ENCODE measurements around the gene HPS1. TPM values are rescaled to one million over a fixed set of nuclear protein-coding genes. Genes with fewer than 3 reads are reported as not detected.

The HPS1 gene
- total and polyA plus RNA-seq, 2 donors (not counting 3 experiments of a cell fraction or from before 2014, with no cell fraction given): 60.7 to 67.5 TPM

DNA sequence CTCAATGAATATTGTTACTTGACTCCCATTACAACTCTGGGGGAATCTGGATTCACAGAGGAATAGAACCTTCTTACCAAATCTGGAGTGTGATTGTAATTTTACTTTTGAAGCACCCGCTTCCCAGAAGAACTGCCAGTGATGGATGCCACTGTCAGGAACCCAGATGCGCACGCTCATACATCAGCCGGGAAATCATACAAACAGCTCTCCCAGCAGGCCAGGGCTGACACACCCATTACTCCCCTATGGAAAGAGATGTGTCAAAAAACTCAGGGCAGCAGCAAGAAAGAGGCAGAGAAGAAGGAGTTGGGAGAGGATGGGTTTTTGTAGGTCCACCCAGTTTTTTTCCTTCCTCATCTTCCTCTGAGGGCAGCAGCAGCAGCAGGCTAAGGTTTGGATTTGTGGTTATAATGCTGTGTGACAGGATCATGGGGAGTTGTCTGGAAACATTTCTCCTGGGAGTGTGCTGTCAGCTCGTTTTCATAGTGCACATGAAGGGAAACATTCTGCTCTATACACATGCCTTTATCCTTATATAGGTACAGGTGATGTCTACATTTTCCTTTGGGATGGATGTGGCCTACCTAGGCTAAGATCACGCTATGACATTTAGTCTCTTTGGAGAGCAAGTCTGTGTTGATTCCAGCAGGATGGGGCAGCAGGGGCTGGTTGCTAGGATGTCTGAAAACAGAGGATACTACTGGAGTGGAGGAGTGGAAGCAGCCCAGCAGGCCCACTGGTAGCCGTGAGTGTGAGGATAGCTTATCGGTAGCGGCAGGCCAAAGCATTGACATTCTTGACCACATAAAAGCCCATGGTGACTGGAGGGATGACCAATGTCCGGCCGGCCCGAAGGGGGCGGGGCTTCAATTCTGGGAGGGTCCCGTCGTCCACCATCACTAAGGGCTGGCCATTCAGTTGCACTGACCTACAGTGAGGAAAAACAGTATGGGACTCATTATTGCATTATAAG is 12.4 kb upstream of the HPS1 start:
- Histone ChIP-seq H2AFZ (ENCODE audit: low read depth, low read length) (no peak overlapping the region), H3K4me2 (ENCODE audit: insufficient read depth, low read length) (no peak overlapping the region), H3K9me1 (replicated peaks; ENCODE audit: control insufficient read depth, extremely low read depth, insufficient read depth, low read length) (no peaks in the 10 kb centered on the region), H3K9me3 (replicated peaks; ENCODE audit: control insufficient read depth, insufficient read depth, low read length) (no peaks in the 10 kb centered on the region), H3K27me3 (ENCODE audit: control insufficient read depth in 2 of 2, insufficient read depth in 2 of 2, low read length in 2 of 2) (no peaks in the 10 kb centered on the region), H3K79me2 (ENCODE audit: control insufficient read depth, insufficient read depth, low read length) (no peaks in the 10 kb centered on the region), H3K4me3 (replicated peaks in 1 of 3; ENCODE audit: insufficient read depth in 1 of 3, low read depth in 1 of 3, low read length in 3 of 3) (no peak overlapping the region), H4K20me1 (replicated peaks; ENCODE audit: control insufficient read depth, extremely low read depth, insufficient read depth, low read length) (no peaks in the 10 kb centered on the region), H3K4me1 (ENCODE audit: control insufficient read depth, extremely low read depth, insufficient read depth, low read length) (peaks cover 15% of the 10 kb centered on the region), H3K27ac (ENCODE audit: insufficient read depth, low read depth, low read length) (no peak overlapping the region), H3K36me3 (ENCODE audit: control insufficient read depth in 2 of 2, extremely low read depth in 1 of 2, insufficient read depth in 2 of 2, low read length in 2 of 2) (no peaks in the 10 kb centered on the region), H3K9ac (replicated peaks; ENCODE audit: extremely low read depth, insufficient read depth, low read length) (no peak overlapping the region)
- dilution Hi-C loops (cut with MboI; ENCODE audit: extremely low pct_ligation_motif_present, low sequenced_read_pairs) (no loop called here), intact Hi-C loops (cut with micrococcal nuclease) (no loop called here)
- no peak for TF ChIP-seq FOS (IDR thresholded peaks at IDR 0.05; ENCODE audit: borderline replicate concordance, insufficient read depth, low read length)
- no peak for TF ChIP-seq EZH2 (IDR thresholded peaks at IDR 0.05; ENCODE audit: borderline replicate concordance, low read depth, low read length, severe bottlenecking)
- no peak for TF ChIP-seq POLR2AphosphoS5 (IDR thresholded peaks at IDR 0.05; ENCODE audit: insufficient read depth, low read depth, low read length)
- TF ChIP-seq MAX (IDR thresholded peaks at IDR 0.05; ENCODE audit: insufficient read depth, insufficient read length): no peak
- TF ChIP-seq GATA2 (IDR thresholded peaks at IDR 0.05; ENCODE audit: insufficient read depth, insufficient read length, low read depth, low read length): no peak
- TF ChIP-seq POLR2A (IDR thresholded peaks at IDR 0.05; ENCODE audit: low read depth, low read length): no peak
- TF ChIP-seq MYC (IDR thresholded peaks at IDR 0.05; ENCODE audit: low read depth, low read length): no peak
- no peak for TF ChIP-seq JUN (IDR thresholded peaks at IDR 0.05; ENCODE audit: borderline replicate concordance, insufficient read depth, insufficient read length, low read depth)
- no peak for TF ChIP-seq CTCF (IDR thresholded peaks at IDR 0.05; ENCODE audit: extremely low read depth in 1 of 2, insufficient read depth in 1 of 2, low read depth in 1 of 2, low read length in 2 of 2)
- no TSS peak for BruUV-seq (replicated peaks)
- FAIRE-seq (no peak), DNase-seq (ENCODE audit: low read depth, low spot score) (no peak)
- POLR2A ChIA-PET: no interaction called here
- CTCF ChIA-PET: interaction anchor here (1.8 kb wide), 1 partner anchor 8 kb away, joined by 8 read pairs; no protein-coding TSS in a partner anchor

Data from endothelial cell of umbilical vein (primary cell).